ENCODE measurements around the gene WDR70.

DNA sequence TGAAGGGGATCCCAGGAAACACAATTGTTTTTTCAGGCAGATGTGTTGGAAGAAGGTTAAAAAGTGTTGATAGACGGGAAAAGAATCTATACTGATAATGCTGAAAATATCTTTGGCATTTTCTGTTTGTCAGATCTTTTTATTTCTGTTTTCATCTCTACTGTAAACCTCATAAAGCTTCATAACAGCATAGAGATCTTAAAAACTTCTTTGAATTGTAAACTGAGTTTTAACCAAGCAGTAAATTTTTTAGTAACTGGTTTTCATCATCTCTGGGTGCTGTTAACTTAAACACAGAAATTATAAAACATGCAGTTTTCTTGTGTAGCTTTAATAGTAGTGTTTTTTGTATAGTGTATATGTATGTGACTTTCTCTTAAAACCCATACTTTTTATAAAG, 227.0 kb downstream of the WDR70 start:
- TF ChIP-seq, protein P1, sequence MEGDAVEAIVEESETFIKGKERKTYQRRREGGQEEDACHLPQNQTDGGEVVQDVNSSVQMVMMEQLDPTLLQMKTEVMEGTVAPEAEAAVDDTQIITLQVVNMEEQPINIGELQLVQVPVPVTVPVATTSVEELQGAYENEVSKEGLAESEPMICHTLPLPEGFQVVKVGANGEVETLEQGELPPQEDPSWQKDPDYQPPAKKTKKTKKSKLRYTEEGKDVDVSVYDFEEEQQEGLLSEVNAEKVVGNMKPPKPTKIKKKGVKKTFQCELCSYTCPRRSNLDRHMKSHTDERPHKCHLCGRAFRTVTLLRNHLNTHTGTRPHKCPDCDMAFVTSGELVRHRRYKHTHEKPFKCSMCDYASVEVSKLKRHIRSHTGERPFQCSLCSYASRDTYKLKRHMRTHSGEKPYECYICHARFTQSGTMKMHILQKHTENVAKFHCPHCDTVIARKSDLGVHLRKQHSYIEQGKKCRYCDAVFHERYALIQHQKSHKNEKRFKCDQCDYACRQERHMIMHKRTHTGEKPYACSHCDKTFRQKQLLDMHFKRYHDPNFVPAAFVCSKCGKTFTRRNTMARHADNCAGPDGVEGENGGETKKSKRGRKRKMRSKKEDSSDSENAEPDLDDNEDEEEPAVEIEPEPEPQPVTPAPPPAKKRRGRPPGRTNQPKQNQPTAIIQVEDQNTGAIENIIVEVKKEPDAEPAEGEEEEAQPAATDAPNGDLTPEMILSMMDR (IDR thresholded peaks at IDR 0.05), result no peak
- TF ChIP-seq POLR2A (IDR thresholded peaks at IDR 0.05), result no peak
